ENCODE results near the gene WNT3.

DNA sequence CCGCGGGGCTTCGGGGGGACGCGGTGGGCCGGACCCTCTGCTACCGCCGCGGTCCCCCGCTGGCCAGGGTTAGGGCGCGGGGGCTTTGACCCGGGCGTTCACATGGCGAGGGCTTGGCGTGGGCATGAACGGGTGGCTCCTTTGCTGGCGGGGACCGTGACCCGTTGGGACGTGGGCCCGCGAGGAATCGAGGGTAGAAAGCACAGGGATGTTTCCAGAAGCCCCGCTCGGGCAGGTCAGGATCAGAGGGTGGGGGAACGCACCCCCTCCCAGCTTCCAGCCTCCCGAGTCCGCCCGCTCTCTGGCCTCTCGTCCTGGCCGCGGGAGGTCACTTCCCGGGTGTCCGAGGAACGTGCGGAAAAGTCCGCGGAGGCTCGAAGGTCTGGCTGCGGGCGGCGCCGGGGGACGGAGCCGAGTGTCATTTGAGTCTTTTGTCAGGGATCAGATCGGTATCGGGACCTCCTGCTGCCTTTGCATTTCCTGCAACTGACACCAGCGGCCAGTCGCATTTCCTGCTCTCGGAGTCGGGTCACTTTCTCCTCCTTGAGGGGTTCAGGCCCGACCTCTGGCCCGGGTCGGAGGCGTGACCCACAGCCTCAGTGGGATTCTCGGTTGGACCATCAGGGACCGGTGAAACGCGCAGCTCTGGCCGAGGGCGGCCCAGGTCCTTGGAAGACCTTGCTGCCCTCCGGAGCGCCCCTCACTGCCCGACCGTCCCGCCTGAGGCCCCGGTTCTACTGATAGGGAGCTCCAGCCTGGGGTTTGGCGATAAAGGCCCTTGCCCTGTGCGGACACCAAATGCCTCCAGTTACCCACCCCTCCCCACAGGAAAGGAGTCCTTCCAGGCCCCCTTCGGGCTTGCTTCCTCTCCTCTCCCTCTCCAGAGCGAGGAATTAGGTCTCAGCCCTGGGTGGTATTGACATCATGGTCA, 702 bp upstream of the WNT3 start:
- no peak for TF ChIP-seq EZH2 (IDR thresholded peaks at IDR 0.05; ENCODE audit: borderline replicate concordance, low read length)
- TF ChIP-seq CTCF (conservative IDR thresholded peaks at IDR 0.05 in 1 of 2, IDR thresholded peaks at IDR 0.05 in 1 of 2; ENCODE audit: extremely low read depth in 1 of 2, insufficient read depth in 1 of 2, low read depth in 1 of 2, low read length in 2 of 2): no peak

Data from mammary epithelial cell (primary cell).